HG03108 (cell line): ENCODE data around the gene CHN2.

Source experiments
- ATAC-seq: cut with Tn5 transposase; IDR thresholded peaks from one replicate; pipeline ENCODE4 v1.9.1; 2021; ENCODE audit warnings: moderate library complexity; ENCODE audit not compliant: unreplicated experiment

The CHN2 gene

GRCh38 chr7:29304756-29305155 lies 110.2 kb downstream of the CHN2 start:
- ATAC-seq = no peak

GRCh38 chr7:29306319-29306991 lies 111.9 kb downstream of the CHN2 start:
- ATAC-seq = no peak

- ATAC-seq = no peak
Measured at GRCh38 chr7:29308424-29308823, 113.8 kb downstream of the CHN2 start.

GRCh38 chr7:29309041-29309854 lies 114.7 kb downstream of the CHN2 start:
- ATAC-seq = no peak

GRCh38 chr7:29310625-29311024 lies 116.0 kb downstream of the CHN2 start:
- no peak for ATAC-seq

- no peak for ATAC-seq
Measured at GRCh38 chr7:29311314-29311713, 116.7 kb downstream of the CHN2 start.

- ATAC-seq = no peak
Measured at GRCh38 chr7:29314148-29314547, 119.6 kb downstream of the CHN2 start.

GRCh38 chr7:29315122-29315891 lies 120.7 kb downstream of the CHN2 start:
- no peak for ATAC-seq

GRCh38 chr7:29315892-29316270 lies 121.3 kb downstream of the CHN2 start:
- no peak for ATAC-seq

GRCh38 chr7:29316926-29317325 lies 122.4 kb downstream of the CHN2 start:
- ATAC-seq = no peak

GRCh38 chr7:29318853-29319718 lies 124.5 kb downstream of the CHN2 start:
- ATAC-seq = no peak

GRCh38 chr7:29319719-29320521 lies 125.3 kb downstream of the CHN2 start:
- no peak for ATAC-seq

GRCh38 chr7:29320577-29320976 lies 126.0 kb downstream of the CHN2 start:
- no peak for ATAC-seq

- ATAC-seq = no peak
Measured at GRCh38 chr7:29322023-29322712, 127.6 kb downstream of the CHN2 start.

- no peak for ATAC-seq
Measured at GRCh38 chr7:29325476-29325875, 130.9 kb downstream of the CHN2 start.

- no peak for ATAC-seq
Measured at GRCh38 chr7:29326864-29327263, 132.3 kb downstream of the CHN2 start.

GRCh38 chr7:29327455-29327854 lies 132.9 kb downstream of the CHN2 start:
- ATAC-seq = no peak

- no peak for ATAC-seq
Measured at GRCh38 chr7:29328045-29328444, 133.5 kb downstream of the CHN2 start.

- no peak for ATAC-seq
Measured at GRCh38 chr7:29328811-29329210, 134.2 kb downstream of the CHN2 start.
